Measurements from ENCODE around the gene ATP6AP1. TPM values are rescaled to one million over a fixed set of nuclear protein-coding genes. Genes with fewer than 3 reads are reported as not detected.

The ATP6AP1 gene
- total and polyA plus RNA-seq, 2 of the 13 experiments (the other 11 are each of a cell fraction or from before 2014, with no cell fraction given), result 56.7 to 110 TPM

- no peak for TF ChIP-seq SNAPC4 (CRISPR knock-in tag; IDR thresholded peaks at IDR 0.05)
- no peak for TF ChIP-seq ZNF329 (CRISPR knock-in tag; IDR thresholded peaks at IDR 0.05; ENCODE audit: low read depth)
- no peak for TF ChIP-seq IKZF1 (IDR thresholded peaks at IDR 0.05)
- TF ChIP-seq CCAR2 (optimal IDR thresholded peaks at IDR 0.05; ENCODE audit: low read depth, low read length), result no peak
- no peak for TF ChIP-seq ZNF572 (CRISPR knock-in tag; IDR thresholded peaks at IDR 0.05)
- TF ChIP-seq BHLHE40 (IDR thresholded peaks at IDR 0.05; ENCODE audit: low read length), result 0 out of 2 replicates have a peak, but pooled peaks have one; percentile 43
- TF ChIP-seq HOXA7 (CRISPR knock-in tag; IDR thresholded peaks at IDR 0.05), result no peak
- no peak for TF ChIP-seq ZMAT3 (CRISPR knock-in tag; conservative IDR thresholded peaks at IDR 0.05)
- TF ChIP-seq RFX1 (IDR thresholded peaks at IDR 0.05), result no peak
- no peak for TF ChIP-seq CENPBD1 (CRISPR knock-in tag; IDR thresholded peaks at IDR 0.05; ENCODE audit: borderline replicate concordance, low read depth)
- TF ChIP-seq ZNF510 (CRISPR knock-in tag; IDR thresholded peaks at IDR 0.05; ENCODE audit: low read depth), result no peak
- no peak for TF ChIP-seq BCL3 (CRISPR knock-in tag; IDR thresholded peaks at IDR 0.05)
- no peak for TF ChIP-seq LRRFIP1 (CRISPR knock-in tag; conservative IDR thresholded peaks at IDR 0.05)
- TF ChIP-seq ARNT2 (CRISPR knock-in tag; IDR thresholded peaks at IDR 0.05; ENCODE audit: low read depth), result 0 out of 2 replicates have a peak, but pooled peaks have one; percentile 41
- no peak for TF ChIP-seq FOXA1 (IDR thresholded peaks at IDR 0.05)
- TF ChIP-seq FOXA1 (CRISPR knock-in tag; IDR thresholded peaks at IDR 0.05), result no peak
- no peak for TF ChIP-seq ZNF138 (CRISPR knock-in tag; IDR thresholded peaks at IDR 0.05; ENCODE audit: low read depth)
- no peak for TF ChIP-seq ZNF446 (CRISPR knock-in tag; IDR thresholded peaks at IDR 0.05)
- no peak for TF ChIP-seq FOXO4 (CRISPR knock-in tag; conservative IDR thresholded peaks at IDR 0.05)
These were observed at the start of gene ATP6AP1 (continued) for GRCh38 chrX:154428176-154429171.
